ENCODE data around the gene SCAP. TPM values are rescaled to one million over a fixed set of nuclear protein-coding genes. Genes with fewer than 3 reads are reported as not detected.
"Not testable (repeated sequence)": the region's sequence is repeated elsewhere in the genome, so short reads cannot be mapped to it uniquely, and the experiment has no call there.

SCAP gene
- 10 to 100 TPM; 33.4 to 59.2 (median 38.8) TPM for polyA plus RNA-seq

GRCh38 chr3:47475570-47476329 lies at the start of gene SCAP:
TSS of gene SCAP (minus strand) at chr3:47475941. CDS start at chr3:47442993, 32,948 bp downstream.
- DNase-seq = peak; percentile 95 to 96 (median 95)
- no peaks in the 10 kb centered on the region for H3K9me3 Mint-ChIP-seq
- H3K27ac Mint-ChIP-seq = peak within 1 kb of the TSS; percentile 86 to 96 (median 92)
- no peaks in the 10 kb centered on the region for H3K36me3 Mint-ChIP-seq
- H3K4me3 Mint-ChIP-seq = peak within 1 kb of the TSS; percentile 86 to 97 (median 92)
- peaks cover 2 to 14% (median 2%) of the 10 kb centered on the region in 3 donors for H3K27me3 Mint-ChIP-seq (ENCODE audit: low read depth in 3 of 3)
- peaks cover 36 to 41% of the 10 kb centered on the region in 2 donors for H3K4me1 Mint-ChIP-seq

GRCh38 chr3:47523310-47524073 lies 47.8 kb upstream of the SCAP start:
- H3K4me1 Mint-ChIP-seq = peaks cover 3 to 8% of the 10 kb centered on the region in 2 donors
- no peak overlapping the region for H3K27ac Mint-ChIP-seq
- DNase-seq = no peak
- H3K27me3 Mint-ChIP-seq (ENCODE audit: low read depth in 3 of 3) = peaks cover 0 to 5% (median 0%) of the 10 kb centered on the region in 3 donors
- no peak overlapping the region for H3K4me3 Mint-ChIP-seq
- H3K9me3 Mint-ChIP-seq = peaks cover 0 to 6% (median 2%) of the 10 kb centered on the region in 6 donors
- H3K36me3 Mint-ChIP-seq = no peaks in the 10 kb centered on the region

GRCh38 chr3:47522082-47522987 lies 46.6 kb upstream of the SCAP start:
- Mint-ChIP-seq H3K4me1 (peaks cover 3 to 8% of the 10 kb centered on the region in 2 donors), H3K36me3 (no peaks in the 10 kb centered on the region), H3K9me3 (no peaks in the 10 kb centered on the region), H3K4me3 (no peak overlapping the region), H3K27me3 (ENCODE audit: low read depth in 3 of 3) (peaks cover 0 to 5% (median 0%) of the 10 kb centered on the region in 3 donors), H3K27ac (peak overlapping the region in 1 of 6 donors; percentile 36)
- peak; percentile 64 to 72 (median 69) for DNase-seq

DNA sequence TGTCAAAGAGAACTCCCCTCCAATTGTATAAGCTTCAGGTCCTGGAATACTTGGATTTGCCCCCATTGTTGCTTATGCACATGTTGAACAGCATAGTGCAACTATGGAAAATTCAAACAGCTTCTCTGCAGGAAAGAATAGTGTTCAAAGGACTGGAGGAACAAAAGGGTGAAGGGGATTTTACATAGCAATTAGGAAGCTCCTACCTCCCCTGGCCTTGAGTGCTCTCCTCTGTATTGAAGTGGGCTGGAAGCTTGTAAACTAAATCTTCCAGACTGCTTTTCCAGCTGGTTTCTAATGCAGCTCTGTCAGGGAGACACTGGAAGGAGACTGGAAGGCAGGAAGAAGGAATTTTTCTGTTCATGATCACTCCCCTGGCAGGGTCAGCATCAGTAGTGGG lies 45.0 kb upstream of the SCAP start:
- no peak for DNase-seq
- H3K9me3 Mint-ChIP-seq = no peaks in the 10 kb centered on the region
- peaks cover 3 to 8% of the 10 kb centered on the region in 2 donors for H3K4me1 Mint-ChIP-seq
- H3K36me3 Mint-ChIP-seq = no peaks in the 10 kb centered on the region
- H3K27ac Mint-ChIP-seq = no peak overlapping the region
- H3K27me3 Mint-ChIP-seq (ENCODE audit: low read depth in 3 of 3) = peaks cover 0 to 5% (median 0%) of the 10 kb centered on the region in 3 donors
- H3K4me3 Mint-ChIP-seq = no peak overlapping the region

GRCh38 chr3:47517937-47518336 lies 42.2 kb upstream of the SCAP start:
- no peaks in the 10 kb centered on the region for H3K36me3 Mint-ChIP-seq
- H3K9me3 Mint-ChIP-seq = no peaks in the 10 kb centered on the region
- DNase-seq = no peak
- no peak overlapping the region for H3K4me3 Mint-ChIP-seq
- peaks cover 12 to 21% of the 10 kb centered on the region in 2 donors for H3K4me1 Mint-ChIP-seq
- peaks cover 7 to 12% (median 11%) of the 10 kb centered on the region in 3 donors for H3K27me3 Mint-ChIP-seq (ENCODE audit: low read depth in 3 of 3)
- H3K27ac Mint-ChIP-seq = no peak overlapping the region

- DNase-seq = no peak
- Mint-ChIP-seq H3K4me1 (peaks cover 22 to 32% of the 10 kb centered on the region in 2 donors), H3K36me3 (no peaks in the 10 kb centered on the region), H3K27ac (no peak overlapping the region), H3K9me3 (no peaks in the 10 kb centered on the region), H3K4me3 (peak overlapping the region in 4 of 5 donors; percentile 3 to 30 (median 6)), H3K27me3 (ENCODE audit: low read depth in 3 of 3) (peaks cover 7 to 14% (median 9%) of the 10 kb centered on the region in 3 donors)
These were observed 40.2 kb upstream of the SCAP start for GRCh38 chr3:47515864-47516319.

GRCh38 chr3:47515100-47515499 lies 39.4 kb upstream of the SCAP start:
- Mint-ChIP-seq H3K4me3 (peak overlapping the region; percentile 68 to 91 (median 85)), H3K27ac (peak overlapping the region in 2 of 6 donors; percentile 47 to 75), H3K36me3 (no peaks in the 10 kb centered on the region), H3K27me3 (ENCODE audit: low read depth in 3 of 3) (peaks cover 7 to 14% (median 9%) of the 10 kb centered on the region in 3 donors), H3K9me3 (no peaks in the 10 kb centered on the region), H3K4me1 (peaks cover 22 to 32% of the 10 kb centered on the region in 2 donors)
- DNase-seq = no peak

DNA sequence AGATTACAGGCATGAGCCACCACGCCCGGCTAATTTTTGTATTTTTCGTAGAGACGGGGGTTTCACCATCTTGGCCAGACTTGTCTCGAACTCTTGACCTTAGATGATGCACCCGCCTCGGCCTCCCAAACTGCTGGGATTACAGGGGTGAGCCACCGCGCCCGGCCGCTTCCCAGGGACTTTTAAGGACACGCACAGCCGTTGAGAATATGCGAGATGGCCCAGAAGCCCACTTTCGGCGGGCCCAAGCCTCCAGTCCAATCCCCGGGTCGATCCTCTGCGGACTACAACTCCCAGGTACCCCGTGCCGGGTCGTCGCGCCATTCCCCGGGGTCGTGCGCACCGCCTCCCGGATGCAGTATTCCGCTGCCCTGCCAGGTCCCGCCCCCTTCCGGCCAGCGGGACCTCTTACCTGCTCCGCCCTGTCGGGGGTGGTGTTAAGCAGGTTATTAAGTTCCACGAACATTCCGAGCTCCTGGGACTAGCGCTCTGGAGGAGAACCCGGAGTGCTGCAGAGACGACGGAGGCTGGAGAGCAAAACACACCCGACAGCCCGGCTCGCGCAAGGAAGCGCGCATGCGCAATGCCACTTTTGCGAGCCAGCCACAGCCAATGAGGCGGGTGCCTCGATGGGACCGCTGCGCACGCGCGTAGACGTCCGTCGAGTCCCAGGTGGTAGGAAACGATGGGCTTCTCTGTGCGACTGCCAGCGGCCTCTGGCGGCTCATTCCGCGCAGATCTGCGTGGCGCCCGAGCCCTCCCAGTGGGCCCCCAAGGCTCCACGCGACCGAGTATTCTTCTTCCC lies 37.6 kb upstream of the SCAP start, which contains the start of gene ELP6:
Gene ELP6 (minus strand): TSS at position 588 of the 805 bp plus-strand sequence. CDS start 122 bp downstream, at position 466.
- DNase-seq = peak; percentile 98 to 99 (median 99)
- Mint-ChIP-seq H3K27ac (peak within 1 kb of the TSS; percentile 92 to 98 (median 96)), H3K36me3 (peaks cover 2 to 6% (median 2%) of the 10 kb centered on the region in 3 donors), H3K4me1 (peaks cover 24 to 32% of the 10 kb centered on the region in 2 donors), H3K9me3 (no peaks in the 10 kb centered on the region), H3K4me3 (peak within 1 kb of the TSS; percentile 94 to 99 (median 96)), H3K27me3 (ENCODE audit: low read depth in 3 of 3) (peaks cover 7 to 14% (median 9%) of the 10 kb centered on the region in 3 donors)

DNA sequence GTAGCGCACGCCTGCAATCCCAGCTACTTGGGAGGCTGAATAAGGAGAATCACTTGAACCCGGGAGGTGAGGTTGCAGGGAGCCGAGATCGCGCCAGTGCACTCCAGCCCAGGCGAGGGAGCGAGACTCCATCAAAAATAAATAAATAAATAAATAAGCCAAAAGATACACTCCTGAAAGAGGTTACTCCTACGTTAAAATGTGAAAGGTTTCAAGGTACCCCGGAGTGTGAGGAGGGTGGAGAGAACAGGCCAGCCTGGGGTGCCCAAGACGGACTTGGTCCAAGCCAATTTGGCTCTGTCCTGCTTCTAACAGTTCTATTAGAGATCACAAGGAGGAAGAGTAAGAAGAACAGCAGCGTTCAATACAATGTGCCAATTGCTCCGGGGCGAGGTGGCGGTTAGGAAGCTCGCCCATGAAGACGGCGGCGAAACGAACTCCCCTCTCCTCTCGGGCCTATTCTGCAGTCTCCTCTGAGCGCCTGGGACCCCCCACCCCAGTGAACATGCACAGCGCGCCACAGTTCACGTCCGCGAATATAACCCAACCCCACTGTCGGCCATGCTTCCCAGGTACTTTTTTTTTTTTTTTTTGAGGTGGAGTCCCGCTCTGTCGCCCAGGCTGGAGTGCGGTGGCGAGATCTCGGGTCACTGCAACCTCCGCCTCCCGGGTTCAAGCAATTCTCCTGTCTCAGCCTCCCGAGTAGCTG lies 36.8 kb upstream of the SCAP start:
- Mint-ChIP-seq H3K4me3 (peak overlapping the region; percentile 94 to 99 (median 96)), H3K27me3 (ENCODE audit: low read depth in 3 of 3) (peaks cover 7 to 14% (median 9%) of the 10 kb centered on the region in 3 donors), H3K4me1 (peaks cover 25 to 32% of the 10 kb centered on the region in 2 donors), H3K27ac (peak overlapping the region; percentile 92 to 98 (median 96)), H3K9me3 (no peaks in the 10 kb centered on the region), H3K36me3 (peaks cover 5 to 10% (median 8%) of the 10 kb centered on the region in 3 donors)
- DNase-seq = peak in 1 of 3 donors; percentile 0

GRCh38 chr3:47505267-47505666 lies 29.5 kb upstream of the SCAP start:
- not testable (repeated sequence) for H3K4me3 Mint-ChIP-seq; H3K27me3 Mint-ChIP-seq (ENCODE audit: low read depth in 3 of 3); H3K9me3 Mint-ChIP-seq; H3K4me1 Mint-ChIP-seq; DNase-seq; H3K27ac Mint-ChIP-seq
- H3K36me3 Mint-ChIP-seq = peaks cover 19 to 36% (median 23%) of the 10 kb centered on the region in 3 donors

DNA sequence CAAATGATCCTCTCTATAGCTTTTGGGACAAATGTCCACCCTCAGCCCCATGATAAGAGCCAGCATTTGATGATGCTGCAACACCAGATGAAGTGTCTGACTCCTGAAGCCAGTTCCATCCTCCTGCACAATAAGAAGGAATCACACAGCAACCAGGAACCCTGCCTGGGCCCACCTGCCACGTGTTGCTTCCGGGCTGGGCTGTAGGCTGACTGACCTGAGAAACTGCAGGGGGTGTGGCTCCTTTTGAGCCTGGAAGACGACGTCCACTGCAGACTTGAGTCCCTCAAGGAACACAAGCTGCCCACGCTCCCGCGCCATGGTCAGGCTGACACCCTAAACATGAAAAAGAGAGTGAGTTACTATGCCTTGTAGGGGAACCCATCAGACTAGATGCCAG lies 28.4 kb upstream of the SCAP start:
- Mint-ChIP-seq H3K27me3 (ENCODE audit: low read depth in 3 of 3) (no peaks in the 10 kb centered on the region), H3K4me3 (no peak overlapping the region), H3K4me1 (peaks cover 0 to 3% of the 10 kb centered on the region in 2 donors), H3K9me3 (no peaks in the 10 kb centered on the region), H3K27ac (no peak overlapping the region), H3K36me3 (peaks cover 19 to 40% (median 20%) of the 10 kb centered on the region in 3 donors)
- no peak for DNase-seq

- H3K36me3 Mint-ChIP-seq = peaks cover 16 to 46% (median 22%) of the 10 kb centered on the region in 3 donors
- no peak overlapping the region for H3K4me3 Mint-ChIP-seq
- no peak for DNase-seq
- H3K27ac Mint-ChIP-seq = peak overlapping the region in 1 of 6 donors; percentile 69
- H3K27me3 Mint-ChIP-seq (ENCODE audit: low read depth in 3 of 3) = no peaks in the 10 kb centered on the region
- no peaks in the 10 kb centered on the region for H3K4me1 Mint-ChIP-seq
- H3K9me3 Mint-ChIP-seq = no peaks in the 10 kb centered on the region
These were observed 27.3 kb upstream of the SCAP start for GRCh38 chr3:47503033-47503432.
